ENCODE data around the gene C2orf80.
"Not testable (repeated sequence)": the region's sequence is repeated elsewhere in the genome, so short reads cannot be mapped to it uniquely, and the experiment has no call there.

C2orf80 gene

GRCh38 chr2:208130712-208131110, 59.1 kb downstream of the C2orf80 start:
- no peak for DNase-seq

- no peak for DNase-seq
Observed at GRCh38 chr2:208129744-208130711, 59.8 kb downstream of the C2orf80 start, which contains the start of gene CRYGC. Gene CRYGC, minus strand, starts transcription at chr2:208129828. Its CDS starts 36 bp downstream, at chr2:208129792.

DNA sequence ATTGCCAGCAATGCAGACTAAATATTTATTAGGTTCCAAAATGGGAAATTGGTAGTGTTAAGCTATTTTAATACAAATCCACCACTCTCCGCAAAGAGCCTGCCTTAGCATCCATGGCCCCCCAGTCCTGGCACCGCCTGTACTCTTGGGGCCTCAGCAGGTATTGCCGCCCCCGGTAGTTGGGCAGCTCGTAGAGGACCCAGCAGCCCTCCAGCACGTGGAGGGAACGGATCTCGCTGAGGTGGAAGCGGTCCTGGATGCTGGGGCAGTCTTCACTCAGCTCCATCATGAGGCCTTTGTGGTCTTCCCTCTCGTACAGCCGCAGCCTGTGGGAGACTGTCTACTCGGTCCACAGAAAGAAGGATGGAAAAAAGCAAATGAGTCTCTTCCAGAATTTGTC, 61.7 kb downstream of the C2orf80 start:
- no peak for DNase-seq

DNA sequence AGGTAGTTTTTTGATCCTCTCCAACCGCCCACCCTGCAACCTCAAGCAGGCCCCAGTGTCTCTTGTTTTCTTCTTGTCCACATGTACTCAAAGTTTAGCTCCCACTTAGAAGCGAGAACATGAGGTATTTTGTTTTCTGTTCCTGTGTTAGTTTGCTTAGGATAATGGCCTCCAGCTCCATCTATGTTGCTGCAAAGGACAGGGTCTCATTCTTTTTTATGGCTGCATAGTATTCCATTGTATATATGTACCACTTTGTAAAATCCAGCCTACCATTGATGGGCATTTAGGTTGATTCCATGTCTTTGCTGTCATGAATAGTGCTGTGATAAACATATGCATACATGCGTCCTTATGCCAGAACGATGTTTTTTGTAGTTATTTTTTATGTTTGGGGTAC, 62.7 kb downstream of the C2orf80 start:
- no peak for DNase-seq

- DNase-seq = no peak
Observed at GRCh38 chr2:208125251-208125650, 64.6 kb downstream of the C2orf80 start.

GRCh38 chr2:208124013-208124715, 65.7 kb downstream of the C2orf80 start, which contains the start of gene CRYGD:
Gene CRYGD, minus strand, starts transcription at chr2:208124524. Its CDS starts 51 bp downstream, at chr2:208124473.
- DNase-seq = not testable (repeated sequence)

DNA sequence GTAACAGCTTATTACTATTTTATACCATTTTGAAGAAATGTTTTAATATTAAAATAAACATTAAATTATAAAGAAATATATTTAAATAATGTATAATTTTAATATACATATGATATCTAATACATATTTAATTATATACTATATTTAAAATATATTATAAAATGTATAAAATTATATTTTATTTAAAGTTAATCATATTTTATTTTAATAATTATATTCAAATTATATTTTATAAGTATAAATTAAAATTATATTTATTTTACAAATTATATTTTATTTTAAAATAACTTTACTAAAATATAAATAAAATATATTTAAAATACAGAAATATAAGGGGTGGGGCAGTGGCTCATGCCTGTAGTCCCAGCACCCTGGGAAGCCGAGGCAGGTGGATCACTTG, 67.6 kb downstream of the C2orf80 start:
- no peak for DNase-seq

GRCh38 chr2:208118918-208119317, 70.9 kb downstream of the C2orf80 start:
- DNase-seq = no peak

- DNase-seq = not testable (repeated sequence)
Observed at GRCh38 chr2:208117390-208117789, 72.4 kb downstream of the C2orf80 start.

All from CD4-positive, alpha-beta T cell treated with Interferon gamma for 1 hour (primary cell).